ENCODE data around the gene IP6K1.

The IP6K1 gene

GRCh38 chr3:49716691-49717210, 69.6 kb downstream of the IP6K1 start:
- no peak overlapping the region for H3K4me3 ChIP-seq
- no peak overlapping the region for H3K27ac ChIP-seq

GRCh38 chr3:49716169-49716568, 70.2 kb downstream of the IP6K1 start:
- Histone ChIP-seq H3K27ac (no peak overlapping the region), H3K4me3 (no peak overlapping the region)

- Histone ChIP-seq H3K4me3 (no peak overlapping the region), H3K27ac (no peak overlapping the region)
Measured at GRCh38 chr3:49715611-49716121, 70.7 kb downstream of the IP6K1 start.

GRCh38 chr3:49714728-49715550, 71.4 kb downstream of the IP6K1 start:
- H3K27ac ChIP-seq, result no peak overlapping the region

DNA sequence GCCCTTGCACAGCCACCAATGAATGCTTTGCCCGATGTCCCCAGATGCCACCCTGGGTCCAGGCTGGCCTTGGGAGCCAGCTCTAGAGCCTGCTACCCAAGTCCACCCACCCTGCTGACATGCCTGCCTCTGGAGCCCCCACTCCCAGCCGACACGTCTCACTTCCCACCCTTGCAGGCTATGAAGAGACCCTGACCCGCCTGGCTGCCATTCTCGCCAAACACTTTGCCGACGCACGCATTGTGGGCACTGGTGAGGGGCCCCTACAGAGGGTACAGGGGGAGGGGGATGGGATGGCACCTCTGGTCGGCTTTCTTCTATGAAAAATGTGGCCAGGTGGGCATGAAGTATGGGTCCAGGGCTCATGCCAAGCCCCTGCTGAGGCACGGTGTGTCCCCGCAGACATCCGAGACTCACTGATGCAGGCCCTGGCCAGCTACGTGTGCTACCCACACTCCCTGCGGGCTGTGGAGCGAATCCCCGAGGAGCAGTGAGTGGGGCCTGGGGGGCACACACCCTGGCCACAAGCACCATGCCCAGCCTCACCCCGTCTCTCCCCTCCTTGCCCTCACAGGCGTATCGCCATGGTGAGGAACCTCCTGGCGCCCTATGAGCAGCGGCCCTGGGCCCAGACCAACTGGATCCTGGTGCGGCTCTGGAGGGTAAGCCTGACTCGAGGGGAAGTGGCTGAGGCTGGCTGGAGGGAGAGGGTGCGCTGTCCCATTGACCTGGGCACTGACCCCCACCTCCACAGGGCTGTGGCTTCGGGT, 72.8 kb downstream of the IP6K1 start:
- H3K27ac ChIP-seq, result peak overlapping the region in 1 of 21 experiments; percentile 18
- no peak overlapping the region for H3K4me3 ChIP-seq

More at GRCh38 chr3:49714728-49715550, 71.4 kb downstream of the IP6K1 start:
- H3K4me3 ChIP-seq, result no peak overlapping the region

- H3K4me3 ChIP-seq, result no peak overlapping the region
- peak overlapping the region in 1 of 21 experiments; percentile 18 for H3K27ac ChIP-seq
Measured at GRCh38 chr3:49712631-49713317, 73.6 kb downstream of the IP6K1 start.

DNA sequence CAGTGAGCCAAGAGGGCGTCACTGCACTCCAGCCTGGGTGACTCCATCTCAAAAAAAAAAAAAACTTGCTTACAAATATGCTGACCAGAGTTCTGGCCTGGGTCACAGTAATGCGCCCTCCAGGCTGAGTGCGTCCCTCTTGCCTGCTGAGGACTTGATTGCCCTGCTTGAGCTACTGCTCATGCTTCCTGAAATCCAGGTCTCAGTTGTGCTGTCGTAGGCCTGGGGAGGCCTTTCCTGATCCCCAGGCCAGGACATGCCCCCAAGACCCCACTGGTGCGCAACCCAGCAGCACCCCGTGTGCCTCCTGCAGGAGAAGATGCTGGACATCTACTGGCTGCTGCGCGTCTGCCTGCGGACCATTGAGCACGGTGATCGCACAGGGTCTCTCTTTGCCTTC, 74.2 kb downstream of the IP6K1 start:
- no peak overlapping the region for H3K27ac ChIP-seq
- H3K4me3 ChIP-seq, result no peak overlapping the region

GRCh38 chr3:49711489-49711888, 74.9 kb downstream of the IP6K1 start:
- no peak overlapping the region for H3K27ac ChIP-seq
- H3K4me3 ChIP-seq, result no peak overlapping the region

- Histone ChIP-seq H3K27ac (no peak overlapping the region), H3K4me3 (no peak overlapping the region)
Measured at GRCh38 chr3:49709852-49710251, 76.5 kb downstream of the IP6K1 start.

- H3K27ac ChIP-seq, result no peak overlapping the region
- no peak overlapping the region for H3K4me3 ChIP-seq
Measured at GRCh38 chr3:49707113-49707480, 79.2 kb downstream of the IP6K1 start.

DNA sequence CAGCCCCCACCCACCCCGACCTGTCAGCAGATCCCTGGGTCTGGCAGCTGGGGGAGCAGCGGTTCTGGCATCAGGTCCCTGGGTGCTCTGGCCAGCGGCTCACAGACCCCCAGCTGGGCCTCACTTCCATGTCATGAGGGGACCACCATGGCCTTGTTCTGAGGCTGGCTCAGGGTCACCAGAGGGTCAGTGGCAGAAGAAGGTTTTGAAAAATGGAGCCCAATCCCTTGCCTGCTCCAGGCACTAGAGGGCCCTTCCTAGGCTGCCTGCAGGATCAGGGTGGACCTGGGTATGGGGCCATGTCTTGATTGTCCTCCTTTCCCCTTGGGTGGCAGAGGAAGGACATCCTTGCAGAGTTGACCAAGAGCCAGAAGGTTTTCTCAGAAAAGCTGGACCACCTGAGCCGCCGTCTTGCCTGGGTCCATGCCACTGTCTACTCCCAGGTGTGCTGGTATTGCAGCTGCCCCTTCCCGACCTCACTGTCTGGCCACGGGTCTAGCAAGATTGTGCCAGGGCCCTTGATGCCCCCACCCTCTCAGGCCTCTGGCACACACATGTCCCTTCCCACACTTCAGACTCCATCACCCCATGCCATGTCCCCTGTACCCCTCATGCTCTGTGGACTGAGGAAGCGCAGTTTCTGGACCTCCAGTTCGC, 79.8 kb downstream of the IP6K1 start:
- H3K27ac ChIP-seq, result no peak overlapping the region
- H3K4me3 ChIP-seq, result no peak overlapping the region

DNA sequence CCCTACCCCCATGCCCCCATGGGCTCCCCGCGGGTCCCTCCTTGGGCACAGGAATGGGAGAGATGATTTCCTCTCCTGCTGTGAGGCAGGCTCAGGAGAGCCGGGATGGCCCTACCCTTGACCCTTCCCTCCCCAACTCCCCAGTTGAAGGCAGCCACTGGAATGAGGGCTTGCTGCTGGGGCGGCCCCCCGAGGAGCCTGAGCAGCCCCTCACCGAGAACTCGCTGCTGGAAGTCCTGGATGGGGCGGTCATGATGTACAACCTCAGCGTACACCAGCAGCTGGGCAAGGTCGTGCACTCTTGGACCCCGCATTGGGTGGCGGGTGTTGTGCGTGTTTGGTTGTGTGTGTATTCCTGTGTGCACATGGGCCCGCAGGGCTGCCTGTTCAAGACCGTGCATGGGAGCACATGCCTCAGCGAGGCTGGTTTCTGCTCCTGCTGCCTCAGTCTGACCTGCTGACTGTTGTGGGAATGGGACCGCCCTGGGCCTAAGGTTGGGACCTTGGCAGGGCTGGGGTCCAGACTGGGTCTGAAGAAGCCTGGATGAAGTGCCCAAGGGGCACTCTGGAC, 80.9 kb downstream of the IP6K1 start:
- no peak overlapping the region for H3K27ac ChIP-seq

DNA sequence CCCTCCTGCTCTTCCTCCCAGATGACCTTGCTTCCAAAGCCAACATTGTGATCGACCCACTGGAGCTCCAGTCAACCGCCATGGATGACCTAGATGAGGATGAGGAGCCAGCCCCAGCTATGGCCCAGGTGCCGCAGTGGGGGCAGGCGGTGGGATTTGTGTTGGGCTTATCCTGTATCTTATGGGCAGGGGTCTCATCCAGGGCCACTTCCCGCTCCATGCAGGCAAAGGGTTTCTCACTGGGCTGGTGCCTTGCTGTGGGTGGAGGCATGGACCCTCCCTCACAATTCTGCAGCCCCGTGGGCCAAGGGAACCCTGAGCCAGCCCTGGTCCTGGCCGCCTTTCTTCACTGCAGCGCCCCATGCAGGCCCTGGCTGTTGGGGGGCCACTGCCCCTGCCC, 81.7 kb downstream of the IP6K1 start:
- Histone ChIP-seq H3K27ac (no peak overlapping the region), H3K4me3 (no peak overlapping the region)

More for the DNA sequence above, 80.9 kb downstream of the IP6K1 start:
- no peak overlapping the region for H3K4me3 ChIP-seq

GRCh38 chr3:49703956-49704355, 82.4 kb downstream of the IP6K1 start:
- H3K4me3 ChIP-seq, result no peak overlapping the region
- H3K27ac ChIP-seq, result peak overlapping the region in 2 of 21 experiments; percentile 7 to 14

GRCh38 chr3:49703443-49703927, 82.9 kb downstream of the IP6K1 start:
- no peak overlapping the region for H3K4me3 ChIP-seq
- H3K27ac ChIP-seq, result peak overlapping the region in 2 of 21 experiments; percentile 7 to 14

- H3K4me3 ChIP-seq, result no peak overlapping the region
- H3K27ac ChIP-seq, result no peak overlapping the region
Measured at GRCh38 chr3:49702672-49703071, 83.7 kb downstream of the IP6K1 start.

DNA sequence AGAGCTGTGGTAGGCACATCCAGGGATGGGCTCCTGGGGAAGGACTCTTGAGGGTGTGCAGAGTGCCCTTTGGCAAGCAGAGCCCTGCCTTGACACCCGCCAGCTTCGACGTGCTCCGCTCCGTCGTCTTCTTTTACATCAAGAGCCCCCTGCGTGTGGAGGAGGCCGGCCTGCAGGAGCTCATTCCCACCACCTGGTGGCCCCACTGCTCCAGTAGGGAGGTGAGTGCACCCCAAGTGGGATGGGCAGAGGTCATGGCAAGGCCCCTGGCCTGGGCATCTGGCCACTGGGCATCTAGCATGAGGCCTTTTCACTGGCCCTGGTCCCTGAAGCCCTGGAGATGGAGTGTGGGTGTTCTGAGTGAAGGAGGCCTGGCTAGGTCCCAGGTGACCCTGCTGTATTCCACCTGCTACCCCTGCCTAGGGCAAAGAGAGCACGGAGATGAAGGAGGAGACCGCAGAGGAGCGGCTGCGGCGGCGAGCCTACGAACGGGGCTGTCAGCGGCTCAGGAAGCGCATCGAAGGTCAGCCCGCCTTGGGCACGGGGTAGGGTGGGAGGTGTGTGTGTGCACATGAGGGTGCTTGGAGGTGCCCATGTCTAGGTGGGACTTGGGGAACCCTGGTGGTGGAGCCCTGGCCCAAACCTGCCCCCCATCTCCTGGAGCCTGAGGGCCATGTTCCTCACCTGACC, 84.8 kb downstream of the IP6K1 start:
- no peak overlapping the region for H3K4me3 ChIP-seq

DNA sequence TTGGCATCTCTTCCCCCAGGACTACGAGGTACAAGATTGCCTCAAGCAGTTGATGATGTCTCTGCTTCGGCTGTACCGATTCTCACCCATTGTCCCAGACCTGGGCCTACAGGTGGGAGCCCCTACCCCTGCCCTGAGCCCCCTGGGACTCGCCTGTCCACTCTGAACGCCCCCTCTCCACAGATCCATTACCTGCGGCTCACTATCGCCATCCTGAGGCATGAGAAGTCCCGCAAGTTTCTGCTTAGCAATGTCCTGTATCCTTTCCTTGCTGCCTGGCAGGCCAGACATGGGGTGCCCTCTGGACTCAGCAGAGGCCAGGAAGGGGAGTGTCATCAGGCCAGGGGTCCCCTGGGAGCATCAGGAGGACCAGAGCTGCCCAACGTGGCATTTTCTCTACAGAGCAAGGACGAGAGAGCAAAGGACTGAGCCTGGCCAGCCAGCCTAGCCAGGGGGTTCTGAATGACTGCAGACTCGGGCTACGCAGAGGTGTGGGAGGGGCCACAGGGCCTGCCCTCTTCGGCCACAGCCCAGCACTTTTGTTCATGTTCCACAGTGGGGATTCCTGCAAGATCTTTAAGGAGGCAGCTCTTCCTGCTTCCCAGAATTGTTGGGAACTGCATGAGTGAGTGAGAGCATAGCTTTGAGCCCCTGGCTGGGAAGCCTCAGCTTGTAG, 85.8 kb downstream of the IP6K1 start:
- no peak overlapping the region for H3K4me3 ChIP-seq
- H3K27ac ChIP-seq, result no peak overlapping the region

More for the DNA sequence above, 84.8 kb downstream of the IP6K1 start:
- no peak overlapping the region for H3K27ac ChIP-seq
